ENCODE results near the gene ARMC6. TPM values are rescaled to one million over a fixed set of nuclear protein-coding genes. Genes with fewer than 3 reads are reported as not detected.

The ARMC6 gene
- 10 to 100 TPM; 30.2 to 41.7 (median 32.5) TPM for total RNA-seq (2021; fragmentation: NEBNext Ultra II Directional; extraction: Animal tissue kit (Norgen Biotek cat#: 25700))
- long read RNA-seq, transcript ARMC6-201 (8 exons, 2,412 nt) = minor isoform, 11 of 55 reads
- long read RNA-seq, transcript ARMC6-206 (9 exons, 2,488 nt) = minor isoform, 5 of 55 reads
- long read RNA-seq, transcript ARMC6-202 (8 exons, 2,383 nt) = major isoform, 25 of 55 reads
- long read RNA-seq, partial matches to known transcripts = 6 of 55 reads
- long read RNA-seq, other reads (novel, unspliced or antisense) = 8 of 55 reads

GRCh38 chr19:19033426-19034203 lies at the start of gene ARMC6, which contains the start of gene SUGP2:
ARMC6 (plus strand) TSS chr19:19033603; CDS start chr19:19034210, 607 bp downstream.
SUGP2 (minus strand) TSS chr19:19033517; CDS start chr19:19031071, 2,446 bp downstream.
- peaks cover 26% of the 10 kb centered on the region for H3K4me1 Mint-ChIP-seq (ENCODE audit: low read depth)
- DNase-seq = peak; percentile 75
- TF ChIP-seq, protein P1, sequence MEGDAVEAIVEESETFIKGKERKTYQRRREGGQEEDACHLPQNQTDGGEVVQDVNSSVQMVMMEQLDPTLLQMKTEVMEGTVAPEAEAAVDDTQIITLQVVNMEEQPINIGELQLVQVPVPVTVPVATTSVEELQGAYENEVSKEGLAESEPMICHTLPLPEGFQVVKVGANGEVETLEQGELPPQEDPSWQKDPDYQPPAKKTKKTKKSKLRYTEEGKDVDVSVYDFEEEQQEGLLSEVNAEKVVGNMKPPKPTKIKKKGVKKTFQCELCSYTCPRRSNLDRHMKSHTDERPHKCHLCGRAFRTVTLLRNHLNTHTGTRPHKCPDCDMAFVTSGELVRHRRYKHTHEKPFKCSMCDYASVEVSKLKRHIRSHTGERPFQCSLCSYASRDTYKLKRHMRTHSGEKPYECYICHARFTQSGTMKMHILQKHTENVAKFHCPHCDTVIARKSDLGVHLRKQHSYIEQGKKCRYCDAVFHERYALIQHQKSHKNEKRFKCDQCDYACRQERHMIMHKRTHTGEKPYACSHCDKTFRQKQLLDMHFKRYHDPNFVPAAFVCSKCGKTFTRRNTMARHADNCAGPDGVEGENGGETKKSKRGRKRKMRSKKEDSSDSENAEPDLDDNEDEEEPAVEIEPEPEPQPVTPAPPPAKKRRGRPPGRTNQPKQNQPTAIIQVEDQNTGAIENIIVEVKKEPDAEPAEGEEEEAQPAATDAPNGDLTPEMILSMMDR (IDR thresholded peaks at IDR 0.05) = peak; percentile 41
- H3K27me3 Mint-ChIP-seq (ENCODE audit: insufficient read depth) = no peaks in the 10 kb centered on the region; the same call in 1 of the 2 replicates
- H3K27ac Mint-ChIP-seq = peak within 1 kb of the TSS; percentile 91
- H3K36me3 Mint-ChIP-seq (ENCODE audit: low read depth) = peaks cover 33% of the 10 kb centered on the region; the same call in 1 of the 2 replicates
- peak within 1 kb of the TSS; percentile 95 for H3K4me3 Mint-ChIP-seq
- no peaks in the 10 kb centered on the region for H3K9me3 Mint-ChIP-seq

DNA sequence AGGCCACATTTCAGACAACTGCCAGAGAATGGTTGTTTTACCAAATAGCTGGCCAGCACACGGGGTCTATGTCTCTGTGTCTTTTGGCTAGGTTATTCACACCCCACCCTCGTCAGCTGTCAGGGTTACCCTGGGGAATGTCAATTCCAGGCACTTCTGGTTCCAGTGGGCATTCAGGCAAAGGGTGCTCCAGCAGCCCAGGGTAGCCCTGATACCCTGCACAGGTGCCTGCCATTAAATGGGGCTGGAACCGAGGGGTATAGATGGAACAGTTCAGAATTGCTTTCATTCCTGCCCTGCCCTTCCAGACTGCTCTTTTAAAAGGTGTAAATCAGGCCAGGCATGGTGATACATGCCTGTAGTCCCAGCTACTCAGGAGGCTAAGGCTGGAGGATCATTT lies 49.2 kb upstream of the ARMC6 start:
- no peak for DNase-seq
- H3K27ac Mint-ChIP-seq = no peak overlapping the region

GRCh38 chr19:18985257-18985656 lies 48.1 kb upstream of the ARMC6 start:
- H3K36me3 Mint-ChIP-seq (ENCODE audit: low read depth) = no peaks in the 10 kb centered on the region
- no peak for DNase-seq
- no peak overlapping the region for H3K27ac Mint-ChIP-seq
- H3K9me3 Mint-ChIP-seq = no peaks in the 10 kb centered on the region
- H3K27me3 Mint-ChIP-seq (ENCODE audit: insufficient read depth) = peaks cover 7% of the 10 kb centered on the region; the same call in 1 of the 2 replicates
- H3K4me3 Mint-ChIP-seq = no peak overlapping the region
- peaks cover 8% of the 10 kb centered on the region for H3K4me1 Mint-ChIP-seq (ENCODE audit: low read depth)
- TF ChIP-seq, protein P1 (IDR thresholded peaks at IDR 0.05) = no peak

More for the DNA sequence above, 49.2 kb upstream of the ARMC6 start:
- TF ChIP-seq, protein P1 (IDR thresholded peaks at IDR 0.05) = no peak
- Mint-ChIP-seq H3K36me3 (ENCODE audit: low read depth) (no peaks in the 10 kb centered on the region), H3K4me3 (no peak overlapping the region), H3K9me3 (no peaks in the 10 kb centered on the region), H3K4me1 (ENCODE audit: low read depth) (peaks cover 8% of the 10 kb centered on the region), H3K27me3 (ENCODE audit: insufficient read depth) (peaks cover 7% of the 10 kb centered on the region; the same call in 1 of the 2 replicates)

DNA sequence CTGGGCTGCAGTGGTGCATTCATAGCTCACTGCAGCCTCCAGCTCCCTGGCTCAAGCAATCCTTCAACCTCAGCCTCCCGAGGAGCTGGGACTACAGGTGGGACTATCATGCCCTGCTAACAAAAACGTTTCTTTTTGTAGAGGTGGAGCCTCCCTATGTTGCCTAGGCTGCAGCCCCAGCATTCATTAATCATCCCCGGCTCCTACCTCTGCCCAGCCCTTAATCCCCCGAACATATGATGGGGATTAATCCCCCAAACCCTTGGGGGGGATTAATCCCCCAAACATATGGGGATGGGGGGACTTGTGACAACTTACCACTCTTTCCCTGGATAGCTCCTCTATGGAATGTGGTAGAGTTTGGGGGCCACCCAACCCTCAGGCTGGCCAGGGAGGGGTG lies 45.9 kb upstream of the ARMC6 start:
- H3K4me1 Mint-ChIP-seq (ENCODE audit: low read depth) = peaks cover 8% of the 10 kb centered on the region
- H3K27ac Mint-ChIP-seq = no peak overlapping the region
- TF ChIP-seq, protein P1 (IDR thresholded peaks at IDR 0.05) = no peak
- H3K27me3 Mint-ChIP-seq (ENCODE audit: insufficient read depth) = peaks cover 3% of the 10 kb centered on the region; the same call in 1 of the 2 replicates
- no peak for DNase-seq
- peaks cover 6% of the 10 kb centered on the region for H3K36me3 Mint-ChIP-seq (ENCODE audit: low read depth)
- H3K9me3 Mint-ChIP-seq = no peaks in the 10 kb centered on the region
- H3K4me3 Mint-ChIP-seq = no peak overlapping the region

DNA sequence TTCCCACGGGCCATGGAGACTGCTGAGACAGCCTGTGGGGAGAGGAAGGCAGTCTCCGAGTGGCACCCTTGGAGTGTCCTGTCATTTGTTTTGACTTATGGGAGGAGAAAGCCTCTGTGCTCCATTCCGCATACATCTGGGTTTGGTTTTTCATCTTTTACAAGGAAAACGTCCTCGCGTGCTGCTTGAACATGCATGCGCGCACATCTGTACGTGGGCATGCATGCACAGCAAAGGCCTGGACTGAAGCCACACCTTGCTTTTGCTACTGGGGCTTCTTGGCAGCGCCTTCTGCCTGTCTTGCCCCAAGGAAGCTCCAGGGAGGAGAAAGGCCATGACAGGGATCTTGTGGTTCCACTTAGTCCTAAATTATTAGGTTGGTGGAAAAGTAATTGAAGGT lies 44.1 kb upstream of the ARMC6 start:
- Mint-ChIP-seq H3K27ac (no peak overlapping the region), H3K4me1 (ENCODE audit: low read depth) (peaks cover 8% of the 10 kb centered on the region), H3K9me3 (no peaks in the 10 kb centered on the region), H3K4me3 (no peak overlapping the region), H3K27me3 (ENCODE audit: insufficient read depth) (peaks cover 4% of the 10 kb centered on the region), H3K36me3 (ENCODE audit: low read depth) (peaks cover 14% of the 10 kb centered on the region)
- no peak for DNase-seq
- TF ChIP-seq, protein P1 (IDR thresholded peaks at IDR 0.05) = no peak

Data from HFFc6 (cell line).